ENCODE results near the gene RGPD8. TPM values are rescaled to one million over a fixed set of nuclear protein-coding genes. Genes with fewer than 3 reads are reported as not detected.

RGPD8 gene
- total and polyA plus RNA-seq, 2 of the 8 experiments (the other 6 are each of a cell fraction or from before 2014, with no cell fraction given) = 0.51 to 8.2 TPM

GRCh38 chr2:112454586-112454985, 21.1 kb upstream of the RGPD8 start (continued):
- TF ChIP-seq CTBP2 (IDR thresholded peaks at IDR 0.05; ENCODE audit: borderline replicate concordance, insufficient read depth, insufficient read length, low read length) (no peak), TAF1 (IDR thresholded peaks at IDR 0.05; ENCODE audit: low read depth, low read length) (no peak)

Measured in H1 (cell line).